GM12875 (cell line): ENCODE data around the gene SIRT6.
A peak's percentile ranks its signal among the peaks of the same experiment; 100 is the strongest.

ENCODE experiments used
- H3K4me3 ChIP-seq: one replicate; pipeline ENCODE4 v1.5.1; 2011; ENCODE audit warnings: low read depth, low read length, control low read depth
- TF ChIP-seq, protein P1 (sequence below): IDR thresholded peaks from 2 replicates; pipeline ENCODE4 v1.5.1; 2011; ENCODE audit warnings: low read depth, mild to moderate bottlenecking, control low read depth, inconsistent platforms, low read length, moderate library complexity, borderline replicate concordance; ENCODE audit not compliant: insufficient read depth

Gene SIRT6

DNA sequence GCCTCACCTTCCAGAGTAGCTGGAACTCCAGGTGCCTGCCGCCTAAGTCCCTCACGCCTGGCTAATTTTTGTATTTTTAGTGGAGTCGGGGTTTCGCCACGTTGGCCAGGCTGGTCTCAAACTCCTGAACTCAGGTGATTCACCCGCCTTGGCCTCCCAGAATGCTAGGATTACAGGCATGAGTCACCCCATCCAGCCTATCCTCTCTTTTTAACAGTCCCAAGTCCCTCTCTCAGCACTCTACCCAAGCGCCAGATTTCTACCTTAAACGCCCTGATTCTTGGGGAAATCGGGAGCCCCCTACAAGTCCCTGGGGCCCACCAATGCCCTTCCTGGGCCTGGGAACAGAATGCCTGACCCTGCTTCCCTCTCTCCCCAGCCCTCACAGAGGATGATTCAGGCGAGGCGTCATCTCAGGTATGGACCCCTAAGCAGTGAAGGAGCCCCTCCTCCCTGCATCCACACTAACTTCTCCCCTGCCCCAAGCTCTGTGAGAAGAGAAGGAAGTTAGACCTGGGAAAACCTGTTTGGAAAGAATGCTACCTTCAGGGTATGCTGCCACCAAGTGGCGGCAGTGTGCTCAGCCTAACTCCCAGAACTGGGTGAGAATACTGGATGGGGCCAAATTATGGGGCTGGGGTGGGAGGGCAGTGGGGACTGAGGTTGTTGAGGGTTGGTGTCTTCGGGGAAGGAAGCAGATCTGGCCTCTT, 26.2 kb upstream of the SIRT6 start:
- H3K4me3 ChIP-seq, result no peak overlapping the region
- TF ChIP-seq, protein P1, sequence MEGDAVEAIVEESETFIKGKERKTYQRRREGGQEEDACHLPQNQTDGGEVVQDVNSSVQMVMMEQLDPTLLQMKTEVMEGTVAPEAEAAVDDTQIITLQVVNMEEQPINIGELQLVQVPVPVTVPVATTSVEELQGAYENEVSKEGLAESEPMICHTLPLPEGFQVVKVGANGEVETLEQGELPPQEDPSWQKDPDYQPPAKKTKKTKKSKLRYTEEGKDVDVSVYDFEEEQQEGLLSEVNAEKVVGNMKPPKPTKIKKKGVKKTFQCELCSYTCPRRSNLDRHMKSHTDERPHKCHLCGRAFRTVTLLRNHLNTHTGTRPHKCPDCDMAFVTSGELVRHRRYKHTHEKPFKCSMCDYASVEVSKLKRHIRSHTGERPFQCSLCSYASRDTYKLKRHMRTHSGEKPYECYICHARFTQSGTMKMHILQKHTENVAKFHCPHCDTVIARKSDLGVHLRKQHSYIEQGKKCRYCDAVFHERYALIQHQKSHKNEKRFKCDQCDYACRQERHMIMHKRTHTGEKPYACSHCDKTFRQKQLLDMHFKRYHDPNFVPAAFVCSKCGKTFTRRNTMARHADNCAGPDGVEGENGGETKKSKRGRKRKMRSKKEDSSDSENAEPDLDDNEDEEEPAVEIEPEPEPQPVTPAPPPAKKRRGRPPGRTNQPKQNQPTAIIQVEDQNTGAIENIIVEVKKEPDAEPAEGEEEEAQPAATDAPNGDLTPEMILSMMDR, result peak; percentile 74

DNA sequence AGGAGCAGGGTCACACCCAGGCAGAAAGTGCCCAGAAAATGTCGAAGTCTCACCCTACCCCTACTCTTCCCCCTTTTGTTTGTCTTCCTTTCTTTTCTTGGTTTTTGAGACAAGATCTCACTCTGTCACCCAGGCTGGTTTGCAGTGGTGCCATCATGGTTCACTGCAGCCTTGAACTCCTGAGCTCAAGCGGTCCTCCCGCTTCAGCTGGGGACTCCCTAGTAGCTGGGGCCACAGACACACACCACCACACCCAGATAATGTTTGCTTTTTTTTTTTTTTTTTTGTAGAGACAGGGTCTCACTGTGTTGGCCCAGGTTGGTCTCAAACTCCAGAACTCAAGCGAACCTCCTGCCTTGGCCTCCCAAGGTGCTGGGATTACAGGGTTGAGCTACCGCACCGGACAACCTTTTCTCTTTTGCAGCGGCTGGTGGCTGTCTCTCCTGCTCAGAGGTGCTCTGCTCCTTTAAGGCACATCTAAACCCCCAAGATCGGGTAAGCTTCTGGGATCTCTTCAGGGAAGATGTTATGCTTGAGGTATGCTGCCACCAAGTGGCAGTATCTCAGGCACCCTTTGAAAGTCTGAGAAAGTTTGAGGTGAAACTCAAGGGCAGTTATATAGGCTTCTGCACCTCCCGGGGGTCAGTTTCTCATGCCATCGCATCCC, 24.6 kb upstream of the SIRT6 start:
- TF ChIP-seq, protein P1, result peak; percentile 46; the same call in 1 of the 2 replicates
- no peak overlapping the region for H3K4me3 ChIP-seq

DNA sequence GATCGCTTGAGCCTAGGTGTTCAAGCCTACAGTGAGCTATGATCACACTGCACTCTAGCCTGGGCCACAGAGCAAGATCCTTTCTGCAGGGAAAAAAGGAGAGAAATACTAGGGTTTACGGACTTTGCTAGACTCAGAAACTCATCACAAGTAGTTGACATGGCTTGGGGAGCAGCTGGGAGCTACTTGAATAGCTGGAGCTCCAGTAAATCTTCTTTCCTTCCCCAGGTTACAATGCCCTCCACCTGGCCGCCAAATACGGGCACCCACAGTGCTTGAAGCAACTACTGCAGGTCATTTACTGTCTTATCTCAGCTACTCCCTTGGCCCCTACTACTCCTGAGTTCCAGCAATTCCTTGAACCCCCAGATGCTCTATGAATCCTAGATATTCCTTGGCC, 19.4 kb upstream of the SIRT6 start:
- no peak overlapping the region for H3K4me3 ChIP-seq
- TF ChIP-seq, protein P1, result no peak

DNA sequence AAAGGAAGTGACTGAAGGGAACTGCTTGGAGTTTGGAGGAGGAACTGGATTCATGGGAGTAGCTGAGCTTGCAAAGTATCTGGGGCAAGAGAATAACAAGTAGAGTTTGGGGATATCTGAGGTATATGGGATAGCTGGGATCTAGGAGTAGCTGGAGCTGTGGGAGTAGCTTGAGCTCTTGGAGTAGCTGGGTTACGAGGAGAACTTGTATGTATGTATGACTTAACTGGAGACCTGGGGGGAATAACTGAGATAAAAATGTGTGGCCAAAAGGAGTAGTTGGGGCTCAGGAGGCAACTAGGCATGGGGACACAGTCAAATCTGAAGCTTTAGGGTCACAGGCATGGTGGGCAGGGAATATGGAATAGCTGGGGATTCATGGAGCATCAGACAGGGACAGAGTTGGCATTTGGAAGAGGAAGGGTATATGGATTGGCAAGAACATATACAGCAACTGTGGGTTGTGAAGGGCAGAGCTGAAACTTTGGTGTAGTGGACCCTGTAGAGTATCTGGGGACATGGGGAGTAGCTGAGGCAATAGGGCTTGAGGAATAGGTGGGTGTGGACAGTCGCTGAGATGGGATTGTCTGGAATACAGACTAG, 18.7 kb upstream of the SIRT6 start:
- TF ChIP-seq, protein P1, result no peak
- no peak overlapping the region for H3K4me3 ChIP-seq

DNA sequence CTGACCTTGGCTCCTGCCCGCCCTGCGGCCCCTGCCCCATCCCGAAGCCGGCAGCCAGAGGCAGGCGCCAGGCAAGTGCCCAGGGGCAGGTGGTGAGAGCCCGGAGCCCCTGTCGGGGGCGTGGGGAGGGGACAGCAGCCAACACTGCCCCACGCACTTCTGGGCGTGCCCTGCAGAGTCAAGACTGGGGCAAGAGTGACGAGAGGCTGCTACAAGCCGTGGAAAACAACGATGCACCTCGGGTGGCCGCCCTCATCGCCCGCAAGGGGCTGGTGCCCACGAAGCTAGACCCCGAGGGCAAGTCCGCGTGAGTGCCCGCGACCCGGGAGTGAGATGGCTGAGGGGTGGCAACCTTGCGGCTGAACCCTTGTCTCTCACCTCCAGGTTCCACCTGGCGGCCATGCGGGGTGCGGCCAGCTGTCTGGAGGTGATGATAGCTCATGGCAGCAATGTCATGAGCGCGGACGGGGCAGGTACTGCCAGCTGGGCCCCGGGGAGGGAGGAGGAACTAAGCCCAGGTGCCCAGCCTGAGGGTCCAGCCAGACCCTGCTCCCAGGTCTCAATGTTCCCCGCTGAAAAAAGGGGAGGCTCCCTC, 17.4 kb upstream of the SIRT6 start:
- TF ChIP-seq, protein P1, result no peak
- no peak overlapping the region for H3K4me3 ChIP-seq

DNA sequence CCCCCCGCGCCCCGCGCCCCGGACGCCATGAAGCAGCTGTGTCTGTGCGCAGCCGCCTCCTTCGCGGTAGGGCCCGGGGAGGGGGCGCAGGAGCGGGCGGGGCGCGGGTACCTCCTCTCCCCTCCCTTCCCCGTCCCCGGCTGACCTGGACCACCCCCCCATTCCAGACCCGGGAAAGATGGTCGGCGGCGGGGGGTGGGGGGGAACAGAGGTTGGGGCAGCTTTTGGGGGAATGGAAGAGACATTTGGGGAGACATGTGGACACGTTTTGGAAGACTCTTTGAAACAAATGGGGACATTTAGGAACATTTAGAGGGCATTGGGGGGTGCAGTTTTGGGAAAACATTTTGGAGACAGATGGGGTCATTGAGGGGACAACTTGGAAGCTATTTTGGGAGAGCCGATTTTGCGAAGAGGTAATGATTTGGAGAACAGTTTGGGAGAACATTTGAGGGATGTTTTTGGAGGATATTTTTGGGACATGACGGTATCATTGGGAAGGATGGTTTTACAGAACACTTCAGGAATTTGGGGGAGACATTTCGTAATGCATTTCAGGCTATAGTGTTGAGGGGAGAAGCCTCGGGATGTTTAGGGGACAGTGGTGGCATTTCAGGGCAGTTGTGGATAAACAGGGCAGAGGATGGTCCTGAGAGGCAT, 16.2 kb upstream of the SIRT6 start:
- TF ChIP-seq, protein P1, result no peak
- H3K4me3 ChIP-seq, result no peak overlapping the region
